OCI-LY1 (cell line): ENCODE data around the gene MAPK8IP1.

Experiments
- H2AFZ ChIP-seq: fragments of 200-600 bp; sonication (generic), shearing (Covaris generic); 2 replicates; pipeline ENCODE4 v1.6.0; 2014; ENCODE audit warnings: antibody characterized with exemption, mild to moderate bottlenecking, low read length
- H3F3A ChIP-seq: fragments of 200-600 bp; sonication (generic), shearing (Covaris generic); 2 replicates; pipeline ENCODE4 v1.6.0; 2014; ENCODE audit warnings: mild to moderate bottlenecking, antibody characterized with exemption, low read length, moderate library complexity; ENCODE audit not compliant: insufficient read depth
- H3K27ac ChIP-seq: fragments of 200-600 bp; sonication (generic); 2 replicates; pipeline ENCODE4 v1.5.1; 2014; ENCODE audit warnings: low read length, mixed run types, mild to moderate bottlenecking, low read depth; ENCODE audit not compliant: poor library complexity, severe bottlenecking
- H3K27me3 ChIP-seq: fragments of 200-600 bp; sonication (generic); 2 replicates; pipeline ENCODE4 v1.6.0; 2014; ENCODE audit warnings: antibody characterized with exemption, mild to moderate bottlenecking, low read length, moderate library complexity; ENCODE audit not compliant: insufficient read depth
- H3K36me3 ChIP-seq: fragments of 200-600 bp; sonication (generic); 2 replicates; pipeline ENCODE4 v1.6.1; 2014; ENCODE audit warnings: mild to moderate bottlenecking, antibody characterized with exemption, low read length, moderate library complexity, mixed read lengths; ENCODE audit not compliant: insufficient read depth
- H3K4me1 ChIP-seq: fragments of 200-600 bp; sonication (generic); 2 replicates; pipeline ENCODE4 v1.5.1; 2014; ENCODE audit warnings: mild to moderate bottlenecking, low read length, moderate library complexity; ENCODE audit not compliant: insufficient read depth, severe bottlenecking
- H3K4me2 ChIP-seq: fragments of 200-600 bp; sonication (generic), shearing (Covaris generic); 2 replicates; pipeline ENCODE4 v1.6.1; 2014; ENCODE audit warnings: low read length
- H3K4me3 ChIP-seq: fragments of 200-600 bp; sonication (generic); 2 replicates; pipeline ENCODE4 v1.5.1; 2014; ENCODE audit warnings: low read length, low read depth, mild to moderate bottlenecking, mixed read lengths; ENCODE audit not compliant: poor library complexity, severe bottlenecking
- H3K79me2 ChIP-seq: fragments of 200-600 bp; shearing (Covaris generic); 2 replicates; pipeline ENCODE4 v1.6.1; 2016; ENCODE audit warnings: mixed run types, low read length, mixed read lengths; ENCODE audit not compliant: insufficient read depth
- H3K9ac ChIP-seq: fragments of 200-600 bp; sonication (generic), shearing (Covaris generic); 2 replicates; pipeline ENCODE4 v1.6.1; 2014; ENCODE audit warnings: mild to moderate bottlenecking, low read length, mixed read lengths
- H3K9me2 ChIP-seq: fragments of 200-600 bp; sonication (generic), shearing (Covaris generic); 2 replicates; pipeline ENCODE4 v1.6.1; 2014; ENCODE audit warnings: low read depth, mild to moderate bottlenecking, low read length, mixed read lengths
- H3K9me3 ChIP-seq: fragments of 200-600 bp; shearing (Covaris generic); 2 replicates; pipeline ENCODE4 v1.6.1; 2014; ENCODE audit warnings: low read length, mixed read lengths
- H4K20me1 ChIP-seq: fragments of 200-600 bp; sonication (generic), shearing (Covaris generic); 2 replicates; pipeline ENCODE4 v1.6.0; 2016; ENCODE audit warnings: mild to moderate bottlenecking, low read length; ENCODE audit not compliant: insufficient read depth
- CTCF ChIP-seq: fragments of 200-600 bp; sonication (generic), shearing (Covaris generic); IDR thresholded peaks from 2 replicates; pipeline ENCODE4 v1.5.1; 2017; ENCODE audit warnings: mild to moderate bottlenecking, antibody characterized with exemption, low read length, moderate library complexity, mixed read lengths
- EZH2 ChIP-seq: fragments of 200-600 bp; sonication (generic), shearing (Covaris generic); IDR thresholded peaks from 2 replicates; pipeline ENCODE4 v1.8.0; 2017; ENCODE audit warnings: borderline replicate concordance, mixed run types, mild to moderate bottlenecking, antibody characterized with exemption, low read length, moderate library complexity, mixed read lengths

Gene MAPK8IP1

DNA sequence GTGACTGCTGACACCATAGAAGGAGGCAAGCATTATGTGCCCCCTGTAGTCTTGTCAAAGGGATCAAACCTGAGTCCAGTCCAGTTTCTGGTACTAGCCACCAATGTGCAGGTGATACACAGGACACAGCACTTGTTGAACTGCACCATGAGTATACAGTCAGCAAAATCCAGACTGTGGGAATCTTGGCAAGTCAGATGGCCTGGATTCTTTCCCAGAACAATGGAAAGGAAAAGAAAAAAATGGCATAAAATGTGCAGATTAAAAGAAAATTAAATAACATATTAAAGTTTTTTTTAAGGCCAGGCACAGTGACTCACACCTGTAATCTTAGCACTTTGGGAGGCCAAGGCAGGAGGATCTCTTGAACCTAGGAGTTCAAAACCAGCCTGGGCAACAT is 21.4 kb upstream of the MAPK8IP1 start:
- Histone ChIP-seq H3K4me3 (no peak overlapping the region), H3K4me2 (no peak overlapping the region), H3K9ac (no peak overlapping the region), H3F3A (no peaks in the 10 kb centered on the region), H3K9me2 (no peaks in the 10 kb centered on the region), H3K27ac (no peak overlapping the region), H3K79me2 (no peaks in the 10 kb centered on the region), H3K9me3 (no peaks in the 10 kb centered on the region), H2AFZ (no peak overlapping the region), H3K27me3 (no peaks in the 10 kb centered on the region), H3K4me1 (no peaks in the 10 kb centered on the region), H4K20me1 (no peaks in the 10 kb centered on the region), H3K36me3 (peaks cover 73% of the 10 kb centered on the region)
- no peak for TF ChIP-seq CTCF
- no peak for TF ChIP-seq EZH2

GRCh38 chr11:45869551-45869950 is 15.9 kb upstream of the MAPK8IP1 start:
- Histone ChIP-seq H3K27ac (no peak overlapping the region), H3K9ac (no peak overlapping the region), H3K36me3 (peaks cover 66% of the 10 kb centered on the region), H3K9me3 (no peaks in the 10 kb centered on the region), H4K20me1 (no peaks in the 10 kb centered on the region), H3K79me2 (no peaks in the 10 kb centered on the region), H3K27me3 (no peaks in the 10 kb centered on the region), H3K4me2 (no peak overlapping the region), H3K4me3 (no peak overlapping the region), H3F3A (no peaks in the 10 kb centered on the region), H3K4me1 (no peaks in the 10 kb centered on the region), H3K9me2 (no peaks in the 10 kb centered on the region), H2AFZ (no peak overlapping the region)
- TF ChIP-seq CTCF (no peak), EZH2 (no peak)

DNA sequence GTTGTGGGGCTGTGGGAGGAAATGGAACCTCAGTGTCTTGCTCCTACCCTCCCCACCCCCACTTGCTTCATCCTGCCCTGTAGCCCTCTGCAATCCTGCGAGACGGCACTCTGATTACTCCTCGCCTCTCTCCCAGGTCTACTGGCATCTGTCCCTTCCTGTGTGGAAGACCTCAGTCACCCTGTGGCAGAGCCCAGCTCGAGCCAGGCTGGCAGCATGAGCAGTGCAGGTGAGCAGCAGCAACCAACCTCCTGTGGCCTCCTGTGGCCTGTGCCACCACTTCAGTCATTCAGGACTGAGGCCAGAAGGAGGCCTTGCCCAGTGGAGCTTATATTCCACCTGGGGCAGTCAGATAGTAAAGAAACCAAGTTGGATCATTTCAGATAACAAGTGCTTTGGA is 14.7 kb upstream of the MAPK8IP1 start:
- Histone ChIP-seq H2AFZ (no peak overlapping the region), H3K27me3 (no peaks in the 10 kb centered on the region), H3F3A (no peaks in the 10 kb centered on the region), H3K4me1 (no peaks in the 10 kb centered on the region), H3K9me3 (no peaks in the 10 kb centered on the region), H3K4me3 (no peak overlapping the region), H3K9me2 (no peaks in the 10 kb centered on the region), H3K27ac (no peak overlapping the region), H3K36me3 (peaks cover 75% of the 10 kb centered on the region), H3K79me2 (no peaks in the 10 kb centered on the region), H4K20me1 (no peaks in the 10 kb centered on the region), H3K9ac (no peak overlapping the region), H3K4me2 (no peak overlapping the region)
- TF ChIP-seq CTCF (no peak), EZH2 (no peak)
